Parathyroid adenoma (tissue), 2 donors: Measurements from ENCODE around the gene TRIM8.

ENCODE experiments used
- H2AFZ ChIP-seq: fragments of 300-600 bp; sonication (generic); one replicate; pipeline ENCODE4 v1.7.0; 2017; ENCODE audit warnings: antibody characterized with exemption, mild to moderate bottlenecking
- H3K27ac ChIP-seq: fragments of 300-600 bp; sonication (generic); one replicate; pipeline ENCODE4 v1.7.0; 2017
- H3K27me3 ChIP-seq: fragments of 300-600 bp; sonication (generic); one replicate; pipeline ENCODE4 v1.7.0; 2017; ENCODE audit warnings: low read length; ENCODE audit not compliant: control insufficient read depth, insufficient read depth
- H3K36me3 ChIP-seq: fragments of 300-600 bp; sonication (generic); one replicate; pipeline ENCODE4 v1.7.0; 2017; ENCODE audit warnings: low read length; ENCODE audit not compliant: control insufficient read depth, insufficient read depth
- H3K4me1 ChIP-seq: fragments of 300-600 bp; sonication (generic); one replicate; pipeline ENCODE4 v1.7.0; 2017; ENCODE audit warnings: control low read depth
- H3K4me2 ChIP-seq: fragments of 300-600 bp; sonication (generic); one replicate; pipeline ENCODE4 v1.7.0; 2017; ENCODE audit warnings: low read length
- H3K4me3 ChIP-seq: fragments of 300-600 bp; sonication (generic); one replicate; pipeline ENCODE4 v1.7.0; 2017; ENCODE audit warnings: low read depth, low read length
- H3K79me2 ChIP-seq: fragments of 300-600 bp; sonication (generic); one replicate; pipeline ENCODE4 v1.7.0; 2017; ENCODE audit warnings: control low read depth
- H3K9ac ChIP-seq: fragments of 300-600 bp; sonication (generic); one replicate; pipeline ENCODE4 v1.7.0; 2017; ENCODE audit warnings: mild to moderate bottlenecking
- H3K9me3 ChIP-seq: fragments of 300-600 bp; sonication (generic); one replicate; pipeline ENCODE4 v1.7.0; 2017; ENCODE audit warnings: low read length; ENCODE audit not compliant: control insufficient read depth
- TF ChIP-seq, protein P1 (sequence below): fragments of 300-600 bp; sonication (generic); IDR thresholded peaks from one replicate; pipeline ENCODE4 v1.7.0; 2017; ENCODE audit warnings: antibody characterized with exemption, mild to moderate bottlenecking
- donor health status: primary hyperparathyroidism.

The TRIM8 gene

DNA sequence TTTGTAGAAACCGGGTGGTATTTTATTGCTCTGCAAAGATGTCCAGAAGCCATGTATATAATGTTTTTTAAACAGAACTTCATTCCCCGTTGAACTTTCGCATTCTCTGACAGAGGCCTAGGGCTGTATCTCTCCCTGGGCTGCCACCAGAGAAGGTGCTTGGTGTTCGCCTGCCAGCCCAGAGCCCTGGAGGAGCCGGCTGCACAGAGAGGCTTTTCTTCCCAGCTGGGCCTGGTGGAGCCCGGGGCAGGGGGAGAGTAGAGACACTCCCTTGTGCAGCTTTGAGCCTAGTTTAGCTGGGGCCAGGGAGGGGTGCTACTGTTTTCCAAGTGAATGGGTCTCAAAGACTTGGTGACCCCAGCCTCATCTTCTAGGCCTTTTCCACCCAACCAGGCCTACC, 13.6 kb upstream of the TRIM8 start:
- no peak overlapping the region for H3K4me2 ChIP-seq
- no peaks in the 10 kb centered on the region for H3K36me3 ChIP-seq
- TF ChIP-seq, protein P1, sequence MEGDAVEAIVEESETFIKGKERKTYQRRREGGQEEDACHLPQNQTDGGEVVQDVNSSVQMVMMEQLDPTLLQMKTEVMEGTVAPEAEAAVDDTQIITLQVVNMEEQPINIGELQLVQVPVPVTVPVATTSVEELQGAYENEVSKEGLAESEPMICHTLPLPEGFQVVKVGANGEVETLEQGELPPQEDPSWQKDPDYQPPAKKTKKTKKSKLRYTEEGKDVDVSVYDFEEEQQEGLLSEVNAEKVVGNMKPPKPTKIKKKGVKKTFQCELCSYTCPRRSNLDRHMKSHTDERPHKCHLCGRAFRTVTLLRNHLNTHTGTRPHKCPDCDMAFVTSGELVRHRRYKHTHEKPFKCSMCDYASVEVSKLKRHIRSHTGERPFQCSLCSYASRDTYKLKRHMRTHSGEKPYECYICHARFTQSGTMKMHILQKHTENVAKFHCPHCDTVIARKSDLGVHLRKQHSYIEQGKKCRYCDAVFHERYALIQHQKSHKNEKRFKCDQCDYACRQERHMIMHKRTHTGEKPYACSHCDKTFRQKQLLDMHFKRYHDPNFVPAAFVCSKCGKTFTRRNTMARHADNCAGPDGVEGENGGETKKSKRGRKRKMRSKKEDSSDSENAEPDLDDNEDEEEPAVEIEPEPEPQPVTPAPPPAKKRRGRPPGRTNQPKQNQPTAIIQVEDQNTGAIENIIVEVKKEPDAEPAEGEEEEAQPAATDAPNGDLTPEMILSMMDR: no peak
- no peaks in the 10 kb centered on the region for H3K27me3 ChIP-seq
- no peak overlapping the region for H3K4me3 ChIP-seq
- H3K27ac ChIP-seq: peak overlapping the region; percentile 98
- H3K9me3 ChIP-seq: no peaks in the 10 kb centered on the region
- H2AFZ ChIP-seq: no peak overlapping the region
- H3K79me2 ChIP-seq: no peaks in the 10 kb centered on the region
- H3K9ac ChIP-seq: no peak overlapping the region
- H3K4me1 ChIP-seq: peaks cover 86% of the 10 kb centered on the region

DNA sequence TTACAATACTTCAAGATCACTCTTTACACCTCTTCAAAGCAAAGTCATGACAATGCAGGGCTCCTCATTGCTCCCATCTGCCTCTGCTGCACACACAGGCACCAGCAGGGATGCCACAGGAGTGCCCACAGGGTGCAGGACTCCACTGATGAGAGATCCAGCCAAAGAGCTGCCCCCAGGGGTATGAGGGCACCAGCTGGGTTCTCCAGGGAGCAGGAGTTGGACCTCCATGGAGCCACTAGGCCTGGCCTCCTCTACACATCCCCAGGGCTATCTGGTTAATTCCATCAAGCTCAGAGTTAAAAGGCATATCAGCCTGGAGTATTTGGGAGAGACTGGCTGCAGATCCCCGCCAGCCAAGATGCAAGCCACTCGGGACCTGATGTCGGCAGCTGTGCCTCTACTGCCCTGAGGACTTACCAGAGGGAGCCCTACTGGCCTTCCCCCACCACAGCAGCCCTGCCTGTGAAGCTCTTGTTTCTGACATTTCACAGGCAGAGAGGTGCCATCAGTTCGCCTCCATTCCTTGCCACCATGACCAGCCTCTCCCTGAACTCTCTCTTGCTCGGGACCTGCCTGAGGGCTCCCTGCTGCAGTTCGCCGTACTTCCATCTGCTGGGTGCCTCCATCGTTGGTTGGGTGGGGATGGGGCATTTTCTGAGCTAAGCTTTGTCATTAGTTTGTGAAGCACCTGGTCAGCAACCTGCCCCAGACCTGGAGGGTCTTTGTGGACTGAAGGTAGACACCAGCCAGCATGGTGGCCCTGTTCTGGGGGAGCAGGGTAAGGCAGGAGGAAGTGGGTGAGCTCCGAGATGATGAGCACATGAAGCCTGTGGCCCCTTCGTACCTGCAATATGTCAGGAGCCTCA, 12.5 kb upstream of the TRIM8 start:
- Histone ChIP-seq H3K4me2 (no peak overlapping the region), H3K9me3 (no peaks in the 10 kb centered on the region), H3K9ac (no peak overlapping the region), H2AFZ (peak overlapping the region; percentile 16), H3K4me1 (peaks cover 75% of the 10 kb centered on the region), H3K36me3 (no peaks in the 10 kb centered on the region), H3K27ac (peak overlapping the region; percentile 98), H3K4me3 (no peak overlapping the region), H3K27me3 (no peaks in the 10 kb centered on the region), H3K79me2 (no peaks in the 10 kb centered on the region)
- TF ChIP-seq, protein P1: no peak

DNA sequence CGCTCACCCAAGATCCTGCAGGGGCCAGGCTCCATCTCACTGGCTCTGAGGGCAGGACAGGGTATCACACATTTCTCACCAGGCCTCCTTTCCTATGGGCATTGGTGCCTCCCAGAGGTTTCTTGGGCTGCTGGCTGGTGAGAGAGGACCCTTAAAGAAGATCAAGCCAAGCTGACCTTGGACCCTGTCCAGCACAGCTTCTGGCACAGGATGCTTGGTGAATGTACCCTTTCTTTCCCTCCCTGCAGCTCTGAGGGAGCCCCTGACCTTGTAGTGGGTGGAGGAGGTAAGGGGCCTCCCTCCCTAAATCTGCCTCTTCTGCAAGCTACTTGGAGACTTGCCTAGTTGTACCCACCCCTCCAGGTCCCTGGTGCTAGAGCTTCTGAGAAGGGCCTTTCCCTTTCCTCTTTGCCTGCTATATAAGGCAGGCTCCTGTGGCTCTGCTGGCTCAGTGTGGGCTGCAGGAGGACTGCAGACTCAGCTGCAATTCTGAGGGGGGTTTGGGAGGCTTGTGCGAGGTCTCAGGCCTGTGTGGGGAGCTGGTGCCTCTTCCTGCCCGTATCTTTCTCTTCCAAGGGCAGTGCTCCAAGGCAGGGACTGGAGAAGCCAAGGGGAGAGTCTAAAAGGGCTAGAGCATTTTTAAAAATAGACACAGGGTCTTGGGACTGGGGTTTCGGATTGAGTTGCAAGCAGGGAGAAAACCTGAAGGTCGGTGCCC, 11.7 kb upstream of the TRIM8 start:
- Histone ChIP-seq H3K27ac (peak overlapping the region; percentile 98), H3K79me2 (no peaks in the 10 kb centered on the region), H3K27me3 (no peaks in the 10 kb centered on the region), H3K4me3 (no peak overlapping the region), H3K4me2 (peak overlapping the region; percentile 33), H3K9ac (peak overlapping the region; percentile 32), H2AFZ (peak overlapping the region; percentile 59), H3K4me1 (peaks cover 68% of the 10 kb centered on the region), H3K36me3 (no peaks in the 10 kb centered on the region), H3K9me3 (no peaks in the 10 kb centered on the region)
- TF ChIP-seq, protein P1: no peak

DNA sequence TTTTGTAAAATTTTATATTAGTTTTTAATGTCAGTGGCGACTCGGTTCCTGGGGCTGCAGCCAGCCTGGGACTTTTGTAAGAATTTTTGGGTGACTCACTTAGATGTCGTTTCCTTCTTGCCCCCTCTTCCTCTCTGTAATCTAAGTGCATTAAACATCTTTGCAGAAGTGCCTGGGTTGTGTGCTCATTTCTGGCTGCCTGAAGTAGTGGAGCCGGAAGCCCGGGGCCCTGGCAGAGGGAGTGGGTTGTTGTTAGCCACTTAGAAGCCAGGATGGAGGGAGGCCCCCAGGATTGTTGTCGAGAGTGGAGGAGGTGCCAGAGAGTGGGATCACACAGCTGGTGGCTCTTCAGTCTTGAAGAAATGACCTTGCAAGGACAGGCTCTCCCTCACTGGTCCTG, 11.0 kb upstream of the TRIM8 start:
- peak overlapping the region; percentile 59 for H2AFZ ChIP-seq
- H3K27ac ChIP-seq: peak overlapping the region; percentile 98
- H3K9ac ChIP-seq: peak overlapping the region; percentile 33
- H3K27me3 ChIP-seq: no peaks in the 10 kb centered on the region
- H3K4me3 ChIP-seq: no peak overlapping the region
- TF ChIP-seq, protein P1: no peak
- no peaks in the 10 kb centered on the region for H3K9me3 ChIP-seq
- H3K79me2 ChIP-seq: no peaks in the 10 kb centered on the region
- H3K4me2 ChIP-seq: no peak overlapping the region
- H3K36me3 ChIP-seq: no peaks in the 10 kb centered on the region
- peaks cover 60% of the 10 kb centered on the region for H3K4me1 ChIP-seq
